Measurements from ENCODE around the gene FAM124B.

DNA sequence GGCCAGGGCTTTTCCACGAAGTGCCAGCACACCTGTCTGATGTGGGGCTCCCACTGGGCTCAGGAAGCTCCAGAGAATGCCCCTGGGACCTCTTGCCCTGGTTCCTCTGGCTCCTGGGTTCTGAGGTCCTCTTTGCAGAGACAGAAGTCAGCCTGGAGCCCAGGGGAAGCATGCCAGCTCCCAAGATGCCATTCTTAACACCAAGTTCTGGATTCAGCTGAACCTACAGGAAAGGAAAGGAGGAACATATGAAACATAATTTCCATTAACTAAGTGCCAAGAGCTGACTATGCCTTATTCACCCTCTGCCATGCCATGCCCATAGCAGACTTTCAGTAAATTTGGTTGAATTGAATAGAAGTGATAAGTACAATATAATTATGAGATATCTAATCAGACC, 21.9 kb downstream of the FAM124B start:
- TF ChIP-seq EZH2phosphoT487 (IDR thresholded peaks at IDR 0.05), result no peak
- no peak for TF ChIP-seq EZH2 (IDR thresholded peaks at IDR 0.05)
- no peak for TF ChIP-seq CTCF (IDR thresholded peaks at IDR 0.05)
